ENCODE measurements around the gene NCS1. TPM values are rescaled to one million over a fixed set of nuclear protein-coding genes. Genes with fewer than 3 reads are reported as not detected.
A peak's percentile ranks its signal among the peaks of the same experiment; 100 is the strongest.

The NCS1 gene
- total and polyA plus RNA-seq, 5 donors = 9.3 to 46.9 (median 18.1) TPM

- DNase-seq = no peak
- no peaks in the 10 kb centered on the region for H3K4me1 ChIP-seq (ENCODE audit: control insufficient read depth, insufficient read depth, low read length)
- H3K27ac ChIP-seq (ENCODE audit: low read length) = no peak overlapping the region
- no peaks in the 10 kb centered on the region for H3K27me3 ChIP-seq (ENCODE audit: control insufficient read depth, insufficient read depth)
- intact Hi-C loops (cut with DNase I) = no loop called here
- 90% methylated on average over 10 of the region's 10 CpGs for WGBS
- no peak for ATAC-seq
- H3K9me3 ChIP-seq (ENCODE audit: control insufficient read depth, low read length) = no peaks in the 10 kb centered on the region
- no peak overlapping the region for H3K4me3 ChIP-seq (ENCODE audit: low read length)
Observed at GRCh38 chr9:130217838-130218237, 45.6 kb downstream of the NCS1 start.

- 67% methylated on average over 16 of the region's 16 CpGs for WGBS
- H3K9me3 ChIP-seq (ENCODE audit: control insufficient read depth, low read length) = no peaks in the 10 kb centered on the region
- no peak overlapping the region for H3K27ac ChIP-seq (ENCODE audit: low read length)
- DNase-seq = peak in 2 of 3 donors; percentile 42 to 51
- H3K27me3 ChIP-seq (ENCODE audit: control insufficient read depth, insufficient read depth) = no peaks in the 10 kb centered on the region
- intact Hi-C loops (cut with DNase I) = loop anchor here in 1 of 4 donors (5.0 kb wide), 1 partner anchor 102 kb away; no protein-coding TSS in a partner anchor
- peak; percentile 11 to 15 for ATAC-seq
- H3K4me1 ChIP-seq (ENCODE audit: control insufficient read depth, insufficient read depth, low read length) = no peaks in the 10 kb centered on the region
- H3K4me3 ChIP-seq (ENCODE audit: low read length) = no peak overlapping the region
Observed at GRCh38 chr9:130219661-130220096, 47.5 kb downstream of the NCS1 start.

DNA sequence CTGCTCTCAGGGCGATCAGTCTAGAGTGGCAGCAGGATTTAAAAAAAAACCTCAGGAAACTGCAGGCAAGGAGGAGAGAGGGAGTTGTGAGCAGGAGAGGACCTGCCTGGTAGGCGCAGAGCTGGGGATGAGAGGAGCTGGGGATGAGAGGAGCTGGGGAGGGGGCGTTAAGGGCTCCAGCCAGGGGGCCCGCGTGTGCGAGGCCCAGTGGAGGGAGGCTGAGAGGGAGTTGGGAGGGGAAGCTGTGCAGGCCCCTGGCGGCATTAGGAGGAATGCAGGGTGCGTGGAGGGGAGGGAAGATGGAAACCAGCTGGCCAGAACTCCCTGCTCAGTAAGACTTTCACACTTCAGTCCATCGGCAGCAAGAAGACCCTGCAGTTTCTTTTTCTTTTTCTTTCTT lies 48.1 kb downstream of the NCS1 start:
- 25% methylated on average over 9 of the region's 9 CpGs for WGBS
- Histone ChIP-seq H3K4me1 (ENCODE audit: control insufficient read depth, insufficient read depth, low read length) (no peaks in the 10 kb centered on the region), H3K4me3 (ENCODE audit: low read length) (no peak overlapping the region), H3K27ac (ENCODE audit: low read length) (no peak overlapping the region), H3K27me3 (ENCODE audit: control insufficient read depth, insufficient read depth) (no peaks in the 10 kb centered on the region), H3K9me3 (ENCODE audit: control insufficient read depth, low read length) (no peaks in the 10 kb centered on the region)
- DNase-seq (peak in 2 of 3 donors; percentile 53 to 70), ATAC-seq (peak; percentile 54 to 65)
- intact Hi-C loops (cut with DNase I) = loop anchor here in 1 of 4 donors (5.0 kb wide), 1 partner anchor 103 kb away; no protein-coding TSS in a partner anchor

GRCh38 chr9:130222833-130223232 lies 50.6 kb downstream of the NCS1 start:
- Histone ChIP-seq H3K27ac (ENCODE audit: low read length) (no peak overlapping the region), H3K9me3 (ENCODE audit: control insufficient read depth, low read length) (peaks cover 2% of the 10 kb centered on the region), H3K4me3 (ENCODE audit: low read length) (no peak overlapping the region), H3K4me1 (ENCODE audit: control insufficient read depth, insufficient read depth, low read length) (no peaks in the 10 kb centered on the region), H3K27me3 (ENCODE audit: control insufficient read depth, insufficient read depth) (no peaks in the 10 kb centered on the region)
- intact Hi-C loops (cut with DNase I) = loop anchor here in 1 of 4 donors (5.0 kb wide), 1 partner anchor 106 kb away; no protein-coding TSS in a partner anchor
- no peak for ATAC-seq
- WGBS = 93% methylated on average over 8 of the region's 9 CpGs
- peak in 1 of 3 donors; percentile 32 for DNase-seq

- WGBS = 92% methylated on average over 11 of the region's 11 CpGs
- Histone ChIP-seq H3K9me3 (ENCODE audit: control insufficient read depth, low read length) (peaks cover 3% of the 10 kb centered on the region), H3K4me1 (ENCODE audit: control insufficient read depth, insufficient read depth, low read length) (no peaks in the 10 kb centered on the region), H3K27ac (ENCODE audit: low read length) (no peak overlapping the region), H3K4me3 (ENCODE audit: low read length) (no peak overlapping the region), H3K27me3 (ENCODE audit: control insufficient read depth, insufficient read depth) (no peaks in the 10 kb centered on the region)
- intact Hi-C loops (cut with DNase I) = no loop called here
- ATAC-seq (no peak), DNase-seq (no peak)
Observed at GRCh38 chr9:130225071-130225470, 52.9 kb downstream of the NCS1 start.

- 96% methylated on average over 20 of the region's 20 CpGs for WGBS
- DNase-seq = peak in 1 of 3 donors; percentile 33
Observed at GRCh38 chr9:130225586-130225985, 53.4 kb downstream of the NCS1 start.

GRCh38 chr9:130226112-130226511 lies 53.9 kb downstream of the NCS1 start:
- DNase-seq (peak in 1 of 3 donors; percentile 27), ATAC-seq (peak; percentile 14 to 31)
- Histone ChIP-seq H3K27me3 (ENCODE audit: control insufficient read depth, insufficient read depth) (no peaks in the 10 kb centered on the region), H3K4me3 (ENCODE audit: low read length) (no peak overlapping the region), H3K27ac (ENCODE audit: low read length) (no peak overlapping the region), H3K9me3 (ENCODE audit: control insufficient read depth, low read length) (peaks cover 3% of the 10 kb centered on the region), H3K4me1 (ENCODE audit: control insufficient read depth, insufficient read depth, low read length) (no peaks in the 10 kb centered on the region)
- 93% methylated on average over 12 of the region's 12 CpGs for WGBS
- intact Hi-C loops (cut with DNase I) = no loop called here

More at GRCh38 chr9:130225586-130225985, 53.4 kb downstream of the NCS1 start:
- ATAC-seq = no peak
- Histone ChIP-seq H3K4me1 (ENCODE audit: control insufficient read depth, insufficient read depth, low read length) (no peaks in the 10 kb centered on the region), H3K4me3 (ENCODE audit: low read length) (no peak overlapping the region), H3K9me3 (ENCODE audit: control insufficient read depth, low read length) (peaks cover 3% of the 10 kb centered on the region), H3K27me3 (ENCODE audit: control insufficient read depth, insufficient read depth) (no peaks in the 10 kb centered on the region), H3K27ac (ENCODE audit: low read length) (no peak overlapping the region)
- intact Hi-C loops (cut with DNase I) = no loop called here

DNA sequence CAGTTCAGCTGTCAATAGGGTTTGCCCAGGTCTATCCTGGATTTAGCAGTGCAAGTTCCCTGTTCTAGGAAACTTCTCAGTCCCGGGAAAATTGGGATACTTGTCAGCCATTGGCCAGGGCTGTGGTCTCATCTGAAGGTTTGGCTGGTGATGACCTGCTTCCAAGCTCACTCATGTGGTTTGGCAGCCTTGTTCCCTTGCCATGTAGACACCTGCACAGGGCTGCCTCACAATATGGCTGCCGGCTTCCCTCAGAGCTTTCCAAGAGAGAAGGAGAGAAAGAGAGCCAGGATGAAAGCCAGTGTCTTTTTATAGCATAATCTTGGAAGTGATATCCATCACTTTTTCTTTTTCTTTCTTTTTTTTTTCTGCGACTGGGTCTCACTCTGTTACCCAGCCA lies 55.6 kb downstream of the NCS1 start:
- Histone ChIP-seq H3K27me3 (ENCODE audit: control insufficient read depth, insufficient read depth) (no peaks in the 10 kb centered on the region), H3K4me3 (ENCODE audit: low read length) (no peak overlapping the region), H3K4me1 (ENCODE audit: control insufficient read depth, insufficient read depth, low read length) (no peaks in the 10 kb centered on the region), H3K9me3 (ENCODE audit: control insufficient read depth, low read length) (peaks cover 3% of the 10 kb centered on the region), H3K27ac (ENCODE audit: low read length) (no peak overlapping the region)
- DNase-seq (peak in 1 of 3 donors; percentile 3), ATAC-seq (no peak)
- intact Hi-C loops (cut with DNase I) = no loop called here
- WGBS = 85% methylated on average over 3 of the region's 3 CpGs

GRCh38 chr9:130229759-130230158 lies 57.6 kb downstream of the NCS1 start:
- intact Hi-C loops (cut with DNase I) = loop anchor here in 1 of 4 donors (10.0 kb wide), 1 partner anchor 115 kb away; no protein-coding TSS in a partner anchor
- no peak overlapping the region for H3K4me3 ChIP-seq (ENCODE audit: low read length)
- H3K9me3 ChIP-seq (ENCODE audit: control insufficient read depth, low read length) = peaks cover 3% of the 10 kb centered on the region
- ATAC-seq = no peak
- DNase-seq = no peak
- WGBS = 65% methylated on average over 3 of the region's 3 CpGs
- H3K27ac ChIP-seq (ENCODE audit: low read length) = no peak overlapping the region
- no peaks in the 10 kb centered on the region for H3K27me3 ChIP-seq (ENCODE audit: control insufficient read depth, insufficient read depth)
- no peaks in the 10 kb centered on the region for H3K4me1 ChIP-seq (ENCODE audit: control insufficient read depth, insufficient read depth, low read length)

- no peak overlapping the region for H3K27ac ChIP-seq (ENCODE audit: low read length)
- no peak for DNase-seq
- H3K27me3 ChIP-seq (ENCODE audit: control insufficient read depth, insufficient read depth) = no peaks in the 10 kb centered on the region
- H3K9me3 ChIP-seq (ENCODE audit: control insufficient read depth, low read length) = peaks cover 3% of the 10 kb centered on the region
- intact Hi-C loops (cut with DNase I) = loop anchor here in 1 of 4 donors (10.0 kb wide), 1 partner anchor 114 kb away; no protein-coding TSS in a partner anchor
- no peak for ATAC-seq
- 39% methylated on average over 1 of the region's 1 CpG for WGBS
- no peaks in the 10 kb centered on the region for H3K4me1 ChIP-seq (ENCODE audit: control insufficient read depth, insufficient read depth, low read length)
- no peak overlapping the region for H3K4me3 ChIP-seq (ENCODE audit: low read length)
Observed at GRCh38 chr9:130230631-130231030, 58.4 kb downstream of the NCS1 start.

DNA sequence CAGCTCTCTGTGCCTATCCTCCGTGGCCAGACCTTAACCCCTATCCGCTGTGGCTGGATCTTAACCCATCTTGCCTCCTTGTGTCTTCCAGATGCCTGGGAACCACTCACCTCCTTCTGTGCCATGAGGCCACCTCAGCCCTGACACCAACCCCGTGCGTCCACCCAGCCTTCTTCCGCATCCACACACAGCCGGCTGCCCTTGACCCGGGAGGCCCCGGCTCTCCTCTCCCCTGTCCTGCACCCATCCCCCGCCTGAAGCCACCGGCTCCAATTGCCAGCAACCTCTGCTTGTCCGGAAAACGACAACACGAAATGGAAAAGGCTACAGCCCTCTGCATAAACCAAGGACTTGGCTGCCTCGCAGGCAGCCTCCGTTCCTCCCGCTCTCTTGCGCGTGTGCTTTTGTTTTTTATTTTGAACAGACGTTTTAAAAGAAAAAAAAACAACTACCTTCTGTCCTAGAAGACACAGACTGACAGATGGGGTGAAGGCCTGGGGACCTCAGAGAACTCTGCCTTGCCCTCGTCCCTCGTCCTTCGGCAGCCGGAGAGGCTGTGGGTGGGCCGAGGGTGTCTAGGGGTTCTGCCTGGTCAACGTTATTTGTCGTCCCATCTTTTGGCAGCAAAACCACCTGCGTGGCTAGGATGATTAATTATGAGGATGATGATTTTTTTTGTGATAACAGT lies 60.8 kb downstream of the NCS1 start:
- ATAC-seq (no peak), DNase-seq (peak in 1 of 3 donors; percentile 39)
- Histone ChIP-seq H3K4me3 (ENCODE audit: low read length) (no peak overlapping the region), H3K9me3 (ENCODE audit: control insufficient read depth, low read length) (no peaks in the 10 kb centered on the region), H3K27ac (ENCODE audit: low read length) (no peak overlapping the region), H3K27me3 (ENCODE audit: control insufficient read depth, insufficient read depth) (no peaks in the 10 kb centered on the region), H3K4me1 (ENCODE audit: control insufficient read depth, insufficient read depth, low read length) (no peaks in the 10 kb centered on the region)
- intact Hi-C loops (cut with DNase I) = loop anchor here in 1 of 4 donors (10.0 kb wide), 1 partner anchor 112 kb away; no protein-coding TSS in a partner anchor
- WGBS = 78% methylated on average over 27 of the region's 27 CpGs

All from right cardiac atrium (tissue), 5 donors.